Loucy (cell line): Measurements from ENCODE around the gene ZNF358.

Experiments used
- CTCF ChIP-seq: fragments of 200-600 bp; sonication (generic); conservative IDR thresholded peaks from 2 replicates; pipeline ENCODE4 v1.5.1; 2014; ENCODE audit warnings: mild to moderate bottlenecking, antibody characterized with exemption, low read length
- EZH2phosphoT487 ChIP-seq: fragments of 200-600 bp; IDR thresholded peaks from 2 replicates; pipeline ENCODE4 v1.6.1; 2018; ENCODE audit warnings: antibody characterized with exemption, mild to moderate bottlenecking, moderate library complexity, borderline replicate concordance

- TF ChIP-seq CTCF (no peak), EZH2phosphoT487 (no peak)
Observed at GRCh38 chr19:7471696-7472615, 43.9 kb upstream of the ZNF358 start.
